GM12878 (cell line): Measurements from ENCODE around the gene HSFX4. TPM values are rescaled to one million over a fixed set of nuclear protein-coding genes. Genes with fewer than 3 reads are reported as not detected.
A peak's percentile ranks its signal among the peaks of the same experiment; 100 is the strongest.

ENCODE experiments used
- ATF7 ChIP-seq: fragments of 450-650 bp; IDR thresholded peaks from 2 replicates; pipeline ENCODE4 v1.6.1; 2016; ENCODE audit warnings: low read depth, mild to moderate bottlenecking
- BCLAF1 ChIP-seq: fragments of 450-650 bp; IDR thresholded peaks from 2 replicates; pipeline ENCODE4 v1.6.1; 2017; ENCODE audit warnings: antibody characterized with exemption, mild to moderate bottlenecking, moderate library complexity
- BRCA1 ChIP-seq: IDR thresholded peaks from 2 replicates; pipeline ENCODE4 v1.6.1; 2011; ENCODE audit warnings: low read depth, low read length, improper control_type of control experiment
- DPF2 ChIP-seq: fragments of 450-650 bp; IDR thresholded peaks from 2 replicates; pipeline ENCODE4 v1.6.1; 2017; ENCODE audit warnings: mild to moderate bottlenecking
- E2F8 ChIP-seq: fragments of 450-650 bp; IDR thresholded peaks from 2 replicates; pipeline ENCODE4 v1.6.1; 2018; ENCODE audit warnings: mild to moderate bottlenecking, low read depth, moderate library complexity; ENCODE audit not compliant: partially characterized antibody
- EGR1 ChIP-seq, 2 experiments: IDR thresholded peaks; 1 replicate in 1 of 2; 2 replicates in 1 of 2; pipeline ENCODE4 v1.6.1; 2011 to 2012; ENCODE audit warnings: low read depth in 2 of 2, low read length in 2 of 2, borderline replicate concordance in 1 of 2, mild to moderate bottlenecking in 1 of 2, moderate library complexity in 1 of 2
- EP300 ChIP-seq, 2 experiments: fragments of 150-350 bp in 1 of 2; IDR thresholded peaks; 2 replicates each; pipeline ENCODE4 v1.6.1; 2011 to 2012; ENCODE audit warnings: low read depth in 2 of 2, low read length in 2 of 2, borderline replicate concordance in 1 of 2, improper control_type of control experiment in 1 of 2, inconsistent platforms in 1 of 2; ENCODE audit not compliant: control insufficient read depth in 1 of 2
- IKZF1 ChIP-seq: fragments of 450-650 bp; conservative IDR thresholded peaks from 2 replicates; pipeline ENCODE4 v1.6.1; 2017; ENCODE audit warnings: antibody characterized with exemption, mild to moderate bottlenecking
- NBN ChIP-seq: fragments of 450-650 bp; IDR thresholded peaks from 2 replicates; pipeline ENCODE4 v1.6.1; 2016
- NR2F1 ChIP-seq: fragments of 450-650 bp; conservative IDR thresholded peaks from 2 replicates; pipeline ENCODE4 v1.6.1; 2017; ENCODE audit warnings: mild to moderate bottlenecking
- PAX5 ChIP-seq: IDR thresholded peaks from 2 replicates; pipeline ENCODE4 v1.6.1; 2011; ENCODE audit warnings: low read depth, low read length, borderline replicate concordance
- POLR2AphosphoS5 ChIP-seq: IDR thresholded peaks from 2 replicates; pipeline ENCODE4 v1.6.1; 2011; ENCODE audit warnings: mild to moderate bottlenecking, low read length, inconsistent platforms
- RAD21 ChIP-seq: IDR thresholded peaks from 2 replicates; pipeline ENCODE4 v1.6.1; 2011; ENCODE audit warnings: mild to moderate bottlenecking, low read depth, low read length, moderate library complexity; ENCODE audit not compliant: insufficient read depth
- SP1 ChIP-seq: IDR thresholded peaks from one replicate; pipeline ENCODE4 v1.6.1; 2011; ENCODE audit warnings: low read depth, low read length
- TAF1 ChIP-seq: IDR thresholded peaks from 2 replicates; pipeline ENCODE4 v1.6.1; 2011; ENCODE audit warnings: mild to moderate bottlenecking, low read depth, low read length, borderline replicate concordance
- TCF12 ChIP-seq: IDR thresholded peaks from 2 replicates; pipeline ENCODE4 v1.6.1; 2011; ENCODE audit warnings: low read depth, mild to moderate bottlenecking, low read length
- ZNF207 ChIP-seq: fragments of 450-650 bp; IDR thresholded peaks from 2 replicates; pipeline ENCODE4 v1.6.1; 2014; ENCODE audit warnings: antibody characterized with exemption, mild to moderate bottlenecking, borderline replicate concordance
- polyA plus RNA-seq, 11 experiments: library from polyadenylated mRNA; depleted of rRNA in 4 of 11; unstranded in 6 of 11; stranded (reverse) in 5 of 11; fragments of >200 nt; fragmentation: Nextera tagmentation in 4 of 11; fragmentation: Illumina TruSeq in 1 of 11; extraction: Ambion mirVana in 4 of 11; extraction: Trizol in 1 of 11; gene quantifications; 1 replicate in 1 of 11; 2 replicates in 10 of 11; pipeline versions ENCODE4 v1.2.1 to v1.2.3, GENCODE V29; 2011 to 2016; ENCODE audit warnings: inconsistent platforms in 2 of 11, missing spikeins in 2 of 11, low read depth in 1 of 11
- total RNA-seq, 4 experiments: library from RNA; depleted of rRNA in 3 of 4; stranded (reverse); fragments of >200 nt in 3 of 4; fragmentation: Illumina TruSeq in 1 of 4; extraction: Trizol in 1 of 4; gene quantifications; 2 replicates each; pipeline versions ENCODE4 v1.2.1 to v1.2.3, GENCODE V29; 2013 to 2021
- TF ChIP-seq, protein P1 (sequence below): fragments of 450-650 bp; IDR thresholded peaks from 2 replicates; pipeline ENCODE4 v1.6.1; 2016; ENCODE audit warnings: mild to moderate bottlenecking
- TF ChIP-seq, protein P2 (sequence below): fragments of 450-650 bp; formaldehyde crosslinking; IDR thresholded peaks from 2 replicates; pipeline ENCODE4 v1.5.0; 2022; ENCODE audit warnings: mild to moderate bottlenecking, missing genetic modification characterization

Gene HSFX4
- total and polyA plus RNA-seq, 10 of the 15 experiments (the other 5 are each of a cell fraction or from before 2014, with no cell fraction given) = 0.11 to 0.24 (median 0.21) TPM; not detected in 6

GRCh38 chrX:149939905-149940673, 10.7 kb downstream of the HSFX4 start (continued):
- no peak for TF ChIP-seq BCLAF1
- TF ChIP-seq SP1 = peak; percentile 83
- TF ChIP-seq PAX5 = 0 out of 2 replicates have a peak, but pooled peaks have one; percentile 12
- peak; percentile 59; the same call in 1 of the 2 replicates for TF ChIP-seq ATF7
- no peak for TF ChIP-seq ZNF207
- no peak for TF ChIP-seq BRCA1
- TF ChIP-seq TCF12 = peak; percentile 79
- peak; percentile 30; the same call in 1 of the 2 replicates for TF ChIP-seq IKZF1
- no peak for TF ChIP-seq E2F8
- TF ChIP-seq, protein P1, sequence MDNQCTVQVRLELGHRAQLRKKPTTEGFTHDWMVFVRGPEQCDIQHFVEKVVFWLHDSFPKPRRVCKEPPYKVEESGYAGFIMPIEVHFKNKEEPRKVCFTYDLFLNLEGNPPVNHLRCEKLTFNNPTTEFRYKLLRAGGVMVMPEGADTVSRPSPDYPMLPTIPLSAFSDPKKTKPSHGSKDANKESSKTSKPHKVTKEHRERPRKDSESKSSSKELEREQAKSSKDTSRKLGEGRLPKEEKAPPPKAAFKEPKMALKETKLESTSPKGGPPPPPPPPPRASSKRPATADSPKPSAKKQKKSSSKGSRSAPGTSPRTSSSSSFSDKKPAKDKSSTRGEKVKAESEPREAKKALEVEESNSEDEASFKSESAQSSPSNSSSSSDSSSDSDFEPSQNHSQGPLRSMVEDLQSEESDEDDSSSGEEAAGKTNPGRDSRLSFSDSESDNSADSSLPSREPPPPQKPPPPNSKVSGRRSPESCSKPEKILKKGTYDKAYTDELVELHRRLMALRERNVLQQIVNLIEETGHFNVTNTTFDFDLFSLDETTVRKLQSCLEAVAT = peak; percentile 75
- TF ChIP-seq EGR1 (IDR thresholded peaks at IDR 0.05; ENCODE audit: borderline replicate concordance in 1 of 2, low read depth in 2 of 2, low read length in 2 of 2) = peak in 1 of 2 experiments; percentile 68; a peak in 2 of 3 replicates
- peak in 1 of 2 experiments; percentile 60; a peak in 2 of 4 replicates for TF ChIP-seq EP300 (IDR thresholded peaks at IDR 0.05; ENCODE audit: borderline replicate concordance in 1 of 2, control insufficient read depth in 1 of 2, low read depth in 2 of 2, low read length in 2 of 2)
- TF ChIP-seq RAD21 = no peak
- TF ChIP-seq POLR2AphosphoS5 = peak; percentile 47; the same call in 1 of the 2 replicates
- no peak for TF ChIP-seq NR2F1
- TF ChIP-seq TAF1 = peak; percentile 39; the same call in 1 of the 2 replicates
- peak; percentile 97 for TF ChIP-seq NBN
- TF ChIP-seq DPF2 = no peak
- TF ChIP-seq, protein P2, sequence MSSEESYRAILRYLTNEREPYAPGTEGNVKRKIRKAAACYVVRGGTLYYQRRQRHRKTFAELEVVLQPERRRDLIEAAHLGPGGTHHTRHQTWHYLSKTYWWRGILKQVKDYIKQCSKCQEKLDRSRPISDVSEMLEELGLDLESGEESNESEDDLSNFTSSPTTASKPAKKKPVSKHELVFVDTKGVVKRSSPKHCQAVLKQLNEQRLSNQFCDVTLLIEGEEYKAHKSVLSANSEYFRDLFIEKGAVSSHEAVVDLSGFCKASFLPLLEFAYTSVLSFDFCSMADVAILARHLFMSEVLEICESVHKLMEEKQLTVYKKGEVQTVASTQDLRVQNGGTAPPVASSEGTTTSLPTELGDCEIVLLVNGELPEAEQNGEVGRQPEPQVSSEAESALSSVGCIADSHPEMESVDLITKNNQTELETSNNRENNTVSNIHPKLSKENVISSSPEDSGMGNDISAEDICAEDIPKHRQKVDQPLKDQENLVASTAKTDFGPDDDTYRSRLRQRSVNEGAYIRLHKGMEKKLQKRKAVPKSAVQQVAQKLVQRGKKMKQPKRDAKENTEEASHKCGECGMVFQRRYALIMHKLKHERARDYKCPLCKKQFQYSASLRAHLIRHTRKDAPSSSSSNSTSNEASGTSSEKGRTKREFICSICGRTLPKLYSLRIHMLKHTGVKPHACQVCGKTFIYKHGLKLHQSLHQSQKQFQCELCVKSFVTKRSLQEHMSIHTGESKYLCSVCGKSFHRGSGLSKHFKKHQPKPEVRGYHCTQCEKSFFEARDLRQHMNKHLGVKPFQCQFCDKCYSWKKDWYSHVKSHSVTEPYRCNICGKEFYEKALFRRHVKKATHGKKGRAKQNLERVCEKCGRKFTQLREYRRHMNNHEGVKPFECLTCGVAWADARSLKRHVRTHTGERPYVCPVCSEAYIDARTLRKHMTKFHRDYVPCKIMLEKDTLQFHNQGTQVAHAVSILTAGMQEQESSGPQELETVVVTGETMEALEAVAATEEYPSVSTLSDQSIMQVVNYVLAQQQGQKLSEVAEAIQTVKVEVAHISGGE = no peak
